CD4-positive, alpha-beta T cell treated with Interleukin-4 for 1 hour (primary cell): ENCODE measurements around the gene VWC2.

Experiments
- DNase-seq, 2 donors: peaks; one replicate each; pipeline ENCODE4 v3.0.0-alpha.2; 2020 to 2022

The VWC2 gene

DNA sequence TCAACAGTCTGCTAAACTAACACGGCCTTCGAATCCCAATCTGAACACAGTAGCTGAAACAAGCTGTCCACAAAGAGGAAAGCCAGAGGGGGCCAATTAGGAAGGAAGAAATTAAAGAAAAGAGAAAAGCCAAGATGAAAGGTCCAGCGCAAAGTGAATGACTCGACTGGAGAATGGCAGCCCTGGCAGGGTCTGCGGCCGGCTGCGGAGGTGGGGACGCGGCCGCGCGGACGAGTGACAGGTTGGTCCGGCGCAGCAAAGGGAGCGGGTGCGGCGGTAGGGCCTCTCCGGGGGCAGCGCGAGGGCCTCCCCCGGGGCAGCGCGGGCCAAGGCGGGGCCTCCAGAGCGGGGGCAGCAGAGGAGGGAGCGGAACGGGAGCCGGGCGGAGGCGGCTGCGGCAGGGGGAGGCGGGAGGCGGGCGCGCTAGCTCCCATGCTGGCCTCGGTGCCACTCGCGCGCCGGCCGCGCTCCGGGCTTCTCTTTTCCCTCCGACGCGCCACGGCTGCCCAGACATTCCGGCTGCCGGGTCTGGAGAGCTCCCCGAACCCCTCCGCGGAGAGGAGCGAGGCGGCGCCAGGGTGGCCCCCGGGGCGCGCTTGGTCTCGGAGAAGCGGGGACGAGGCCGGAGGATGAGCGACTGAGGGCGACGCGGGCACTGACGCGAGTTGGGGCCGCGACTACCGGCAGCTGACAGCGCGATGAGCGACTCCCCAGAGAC is at the start of gene VWC2:
Gene VWC2, plus strand, starts transcription at position 421 of the 718 bp plus-strand sequence. CDS start 1,798 bp downstream, outside the sequence.
- DNase-seq, result no peak

DNA sequence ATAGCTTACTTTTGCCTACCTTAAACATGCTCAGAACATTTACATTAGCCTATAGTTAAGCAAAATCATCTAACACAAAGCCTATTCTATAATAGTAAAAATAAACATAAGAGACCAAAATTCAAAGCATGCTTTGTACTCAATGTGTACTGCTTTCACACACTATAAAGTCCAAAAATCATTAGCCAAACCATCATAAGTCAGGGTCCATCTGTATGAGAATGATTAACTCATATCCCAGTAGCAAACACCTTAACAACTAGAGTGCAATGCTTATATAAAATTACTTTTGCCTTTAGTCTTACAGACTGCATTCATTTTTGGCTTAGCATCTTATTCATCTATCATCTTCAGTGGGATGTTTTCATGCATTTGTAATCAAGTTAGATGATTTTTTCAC is 49.4 kb upstream of the VWC2 start:
- no peak for DNase-seq

DNA sequence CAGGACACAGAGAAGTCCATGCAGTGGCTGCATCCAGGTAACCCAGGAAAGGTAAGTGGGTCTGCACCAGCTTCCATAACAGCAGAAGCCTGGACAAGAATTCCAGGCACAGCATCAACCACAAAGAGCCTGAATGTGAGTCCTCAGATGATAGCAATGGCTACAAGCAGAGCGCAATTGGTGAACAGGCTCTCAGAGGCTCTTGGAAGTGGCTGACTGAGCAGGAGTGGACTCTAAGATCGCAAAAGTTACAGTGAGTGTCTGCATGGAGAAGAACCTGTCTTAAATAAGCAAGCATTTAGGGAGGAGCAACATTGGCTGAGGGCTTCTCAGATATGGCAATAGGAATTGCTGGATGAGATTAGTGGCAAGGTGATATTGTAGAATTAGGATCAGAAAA is 41.6 kb upstream of the VWC2 start:
- no peak for DNase-seq

DNA sequence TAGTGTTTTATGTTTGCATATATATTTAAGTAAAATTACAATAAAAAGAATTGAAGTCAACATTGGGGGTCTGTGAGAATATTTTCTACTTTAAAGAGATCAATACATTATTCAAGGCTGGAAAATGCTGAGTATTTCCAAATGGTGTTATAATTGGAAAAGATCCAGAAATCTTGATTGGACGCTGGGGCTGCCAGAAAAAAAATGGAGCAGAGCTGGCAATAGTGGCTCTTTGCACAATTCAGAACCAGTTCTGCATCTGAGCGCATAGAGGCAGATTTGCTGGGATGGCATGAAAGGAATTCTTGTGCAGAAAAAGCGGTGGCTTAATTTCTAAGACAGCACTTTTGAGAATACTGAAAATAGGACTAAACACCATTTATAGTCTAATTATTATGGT is 10.8 kb upstream of the VWC2 start:
- DNase-seq, result no peak

DNA sequence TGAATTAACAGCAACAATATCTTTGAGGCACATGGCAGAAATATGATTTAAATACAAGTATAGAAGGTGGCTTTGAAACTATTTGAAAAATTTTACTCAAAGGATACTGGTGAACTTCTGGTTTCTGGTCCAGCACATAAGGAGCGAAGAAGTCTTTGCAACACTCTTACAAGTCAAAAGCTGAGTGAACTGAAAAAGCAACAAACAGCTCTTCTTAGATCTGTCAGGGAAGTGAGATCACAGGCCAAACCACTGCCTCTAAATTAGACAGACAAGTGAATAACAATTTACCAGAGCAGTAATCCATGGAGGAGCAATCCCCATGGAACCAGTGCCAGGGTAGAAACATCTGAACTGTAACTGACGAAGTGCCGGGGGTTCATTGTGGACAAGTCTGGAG is 9.6 kb upstream of the VWC2 start:
- no peak for DNase-seq

DNA sequence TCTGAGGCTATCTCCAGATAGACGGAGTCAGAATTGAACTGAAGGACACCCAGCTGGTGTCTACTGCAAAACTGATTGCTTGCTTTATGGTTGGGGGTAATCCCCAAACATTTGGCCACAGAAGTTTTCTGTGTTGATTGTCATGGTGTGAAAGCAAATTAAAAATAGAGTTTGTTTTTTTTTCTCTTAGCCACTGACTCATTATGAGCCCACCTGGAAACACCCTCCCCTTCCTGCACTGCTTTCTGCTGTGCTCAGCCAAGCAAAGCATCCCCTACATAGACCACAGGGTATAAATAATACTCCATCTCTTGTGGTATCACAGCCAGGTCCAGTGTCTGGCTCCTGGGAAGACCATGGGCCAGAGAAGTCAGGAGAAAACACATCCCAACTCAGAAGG is 6.5 kb upstream of the VWC2 start:
- DNase-seq, result no peak

DNA sequence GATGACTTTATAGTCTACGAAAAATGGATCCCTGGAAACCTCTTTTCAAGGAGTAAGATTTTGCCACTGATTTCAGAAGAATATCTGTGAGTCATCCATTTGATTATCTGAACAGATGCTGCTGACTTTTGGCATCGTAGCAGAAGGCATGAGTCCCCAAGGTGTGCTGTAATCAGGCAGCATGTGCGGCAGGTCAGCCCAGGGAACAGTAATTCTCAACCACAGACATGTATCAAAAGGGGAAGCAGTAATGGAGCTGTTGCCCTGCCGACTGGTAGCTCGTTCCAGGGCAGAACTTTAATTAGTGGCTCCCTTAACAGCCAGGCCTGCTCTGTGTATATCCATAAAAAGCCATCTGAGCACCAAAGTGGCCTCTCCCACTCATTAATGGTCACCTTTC is 5.7 kb upstream of the VWC2 start:
- DNase-seq, result no peak

DNA sequence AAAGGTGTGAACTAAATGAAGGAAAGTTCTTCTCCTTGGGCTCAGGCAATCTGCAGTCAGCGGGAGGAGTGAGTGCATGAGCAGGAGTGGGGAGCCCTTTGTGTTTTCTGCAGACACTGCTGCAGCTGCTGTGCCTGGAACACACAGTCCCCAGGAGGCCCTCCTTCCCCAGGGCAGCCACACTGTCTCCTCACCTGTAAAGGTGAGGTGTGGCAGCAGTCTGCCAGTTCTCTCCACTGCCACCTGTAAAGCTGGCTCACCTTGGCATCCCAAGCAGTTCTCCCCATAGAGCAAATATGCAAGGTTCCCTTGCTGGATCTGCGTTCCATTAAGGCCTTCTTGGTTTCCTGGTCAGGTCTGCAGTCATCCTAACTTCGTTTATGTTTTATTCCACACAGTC is 5.2 kb upstream of the VWC2 start:
- DNase-seq, result no peak

DNA sequence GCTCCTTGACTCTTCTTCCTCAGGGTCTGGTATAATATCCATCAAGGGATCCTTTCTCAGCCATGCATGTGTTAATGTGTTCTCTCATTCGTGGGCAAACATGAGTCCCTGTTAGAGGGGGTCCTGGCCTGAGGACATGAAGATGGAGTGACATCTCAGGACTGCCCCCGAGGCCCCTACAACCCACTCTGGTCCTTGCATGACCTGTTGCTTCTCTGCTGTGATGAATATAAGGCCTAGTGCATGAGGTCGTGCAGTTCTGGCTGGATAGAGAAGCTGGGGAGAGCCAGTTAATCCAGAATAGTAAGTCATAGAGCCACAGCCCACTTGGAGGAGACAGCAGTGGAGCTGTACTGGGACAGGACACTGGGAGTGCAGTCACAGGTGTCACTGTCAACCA is 4.6 kb upstream of the VWC2 start:
- no peak for DNase-seq

DNA sequence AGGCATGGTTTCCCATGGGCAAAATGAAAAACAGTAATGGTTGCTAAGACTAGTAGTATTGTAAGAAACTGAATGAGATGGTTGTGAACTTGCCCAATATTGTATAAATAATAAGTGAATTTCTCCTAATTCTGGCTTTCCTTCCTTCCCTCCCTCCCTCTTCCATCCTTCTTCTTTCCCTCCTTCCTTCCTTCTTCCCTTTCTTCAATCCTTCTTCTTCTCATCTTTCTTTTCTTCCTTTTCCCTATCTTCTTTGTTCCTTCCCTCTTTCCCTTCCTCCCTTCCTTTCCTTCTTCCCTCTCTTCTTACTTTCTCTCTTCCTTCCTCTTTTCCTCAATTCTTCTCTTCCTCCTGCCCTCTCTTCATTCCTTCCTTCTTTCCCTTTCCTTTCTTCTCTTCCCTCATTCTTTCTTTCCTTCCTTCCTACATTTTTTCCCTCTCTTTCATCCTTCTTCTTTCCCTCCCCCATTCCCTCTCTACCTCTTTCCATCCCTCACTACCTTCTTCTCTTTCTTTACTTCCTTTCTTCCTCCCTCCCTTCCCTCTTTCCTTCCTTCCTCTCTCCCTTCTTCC is 4.1 kb upstream of the VWC2 start:
- DNase-seq, result no peak

DNA sequence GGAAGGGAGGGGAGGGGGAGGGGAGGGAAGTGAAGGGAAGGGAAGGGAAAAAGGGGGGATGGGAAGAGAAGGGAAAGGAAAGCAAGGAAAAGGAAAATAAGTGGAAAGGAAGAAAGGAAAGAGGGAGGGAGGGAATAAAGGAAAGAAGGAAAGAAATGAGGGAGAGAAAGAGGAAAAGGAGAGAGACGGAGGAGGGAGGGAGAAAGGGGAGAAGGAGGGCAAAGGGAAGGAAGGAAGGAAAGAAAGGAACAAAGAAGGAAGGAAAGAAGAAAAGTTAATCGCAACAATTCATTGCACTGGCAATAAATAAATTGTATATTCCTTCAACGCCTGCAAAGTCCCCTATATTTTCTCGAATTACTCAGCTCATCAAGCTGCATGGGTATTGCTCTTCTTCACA is 2.6 kb upstream of the VWC2 start:
- no peak for DNase-seq

DNA sequence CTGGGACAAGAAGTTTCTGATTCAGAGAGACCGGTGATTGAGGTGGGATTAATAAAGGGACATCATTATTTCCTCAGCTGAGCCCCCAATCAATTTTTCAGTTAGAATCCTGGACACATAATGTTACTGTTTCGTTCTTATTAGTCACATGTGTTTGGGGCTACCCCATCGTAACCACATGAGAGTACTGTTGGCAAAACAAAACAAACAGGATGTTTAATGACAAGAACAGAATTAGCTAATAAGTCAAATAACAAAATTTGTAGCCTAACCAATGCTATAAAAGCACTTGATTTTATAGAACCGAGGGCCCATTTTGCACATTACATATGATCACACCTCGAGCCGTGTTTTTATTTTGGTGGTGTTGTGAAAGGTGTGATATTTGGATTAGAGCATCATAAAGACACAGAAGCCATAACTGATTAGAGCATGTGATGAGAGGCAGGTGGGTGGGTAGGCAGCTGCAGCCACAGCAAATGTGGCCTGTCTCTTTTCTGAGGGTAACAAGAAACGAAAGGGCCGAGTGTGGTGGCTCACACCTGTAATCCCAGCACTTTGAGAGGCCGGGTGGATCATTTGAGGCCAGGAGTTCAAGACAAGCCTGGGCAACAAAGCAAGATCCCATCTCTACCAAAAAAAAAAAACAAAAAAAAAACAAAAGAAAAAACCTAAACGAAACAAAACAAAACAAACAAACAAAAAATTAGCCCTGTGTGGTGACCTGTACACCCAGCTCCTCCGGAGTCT is 1.8 kb upstream of the VWC2 start:
- DNase-seq, result no peak

DNA sequence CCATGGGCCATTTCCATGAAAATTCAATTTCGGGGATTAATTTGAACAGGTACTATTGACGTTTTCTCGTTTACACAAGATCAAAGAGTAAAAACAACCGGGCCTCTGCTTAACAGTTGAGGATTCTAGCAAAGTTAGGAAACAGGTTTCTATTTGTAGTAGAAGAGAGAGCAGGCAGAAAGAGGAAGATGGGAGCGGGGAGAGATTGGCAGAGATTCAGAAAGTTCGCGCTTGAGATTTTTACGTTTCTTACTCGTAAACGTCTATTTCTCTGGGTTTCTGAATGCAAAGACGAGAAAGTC is 571 bp upstream of the VWC2 start:
- no peak for DNase-seq

DNA sequence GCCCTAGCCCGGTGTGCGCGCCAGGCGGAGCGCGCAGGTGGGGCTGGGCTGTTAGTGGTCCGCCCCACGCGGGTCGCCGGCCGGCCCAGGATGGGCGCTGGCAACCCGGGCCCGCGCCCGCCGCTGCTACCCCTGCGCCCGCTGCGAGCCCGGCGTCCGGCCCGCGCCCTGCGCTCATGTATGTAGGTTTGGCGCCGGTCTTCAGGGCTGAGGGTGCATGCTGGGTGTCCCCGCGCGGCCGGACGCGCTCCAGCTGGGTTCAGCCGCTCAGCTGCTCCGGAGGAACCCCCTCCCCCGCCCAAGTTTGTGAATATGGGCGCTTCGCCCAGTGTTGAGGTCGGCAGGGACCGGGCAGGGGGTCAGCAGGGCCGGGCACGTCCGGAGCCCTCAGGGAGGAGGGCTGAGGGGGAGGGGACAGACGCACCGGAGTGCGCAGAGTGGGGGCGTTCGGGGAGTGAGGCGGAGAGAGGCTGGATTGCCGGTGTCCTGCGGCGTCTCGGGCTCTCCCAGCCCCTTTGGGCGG is 559 bp downstream of the VWC2 start:
- no peak for DNase-seq

DNA sequence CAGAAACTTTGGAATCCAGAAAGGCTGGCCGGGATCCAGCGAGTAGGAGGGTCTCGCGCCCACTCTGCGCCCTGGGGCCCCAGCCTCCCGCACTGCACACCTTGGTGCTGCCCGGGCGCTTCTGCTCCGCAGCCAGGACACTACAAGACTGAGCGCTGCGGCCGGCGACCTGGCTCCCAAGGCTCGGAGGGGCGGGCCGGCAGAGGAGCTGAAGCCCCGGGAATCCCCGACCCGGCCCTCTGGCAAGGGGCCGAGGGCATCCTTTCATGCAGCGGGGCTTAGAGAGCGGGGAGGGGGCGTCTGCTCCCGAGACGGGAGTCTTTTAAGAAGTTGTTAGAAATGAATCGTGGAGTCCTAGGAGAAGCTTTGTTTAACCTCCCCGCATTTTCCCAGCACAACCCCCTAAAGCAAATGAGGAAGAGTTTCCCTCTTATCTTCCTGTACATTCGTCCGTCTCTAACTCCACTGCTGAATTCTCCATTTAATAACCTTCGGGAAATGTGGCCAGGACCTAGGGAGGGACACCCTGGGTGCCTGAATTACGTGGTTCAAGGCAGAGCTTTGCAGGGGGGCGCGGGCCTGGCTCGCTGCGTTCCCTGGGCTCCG is 1.1 kb downstream of the VWC2 start:
- DNase-seq, result no peak

DNA sequence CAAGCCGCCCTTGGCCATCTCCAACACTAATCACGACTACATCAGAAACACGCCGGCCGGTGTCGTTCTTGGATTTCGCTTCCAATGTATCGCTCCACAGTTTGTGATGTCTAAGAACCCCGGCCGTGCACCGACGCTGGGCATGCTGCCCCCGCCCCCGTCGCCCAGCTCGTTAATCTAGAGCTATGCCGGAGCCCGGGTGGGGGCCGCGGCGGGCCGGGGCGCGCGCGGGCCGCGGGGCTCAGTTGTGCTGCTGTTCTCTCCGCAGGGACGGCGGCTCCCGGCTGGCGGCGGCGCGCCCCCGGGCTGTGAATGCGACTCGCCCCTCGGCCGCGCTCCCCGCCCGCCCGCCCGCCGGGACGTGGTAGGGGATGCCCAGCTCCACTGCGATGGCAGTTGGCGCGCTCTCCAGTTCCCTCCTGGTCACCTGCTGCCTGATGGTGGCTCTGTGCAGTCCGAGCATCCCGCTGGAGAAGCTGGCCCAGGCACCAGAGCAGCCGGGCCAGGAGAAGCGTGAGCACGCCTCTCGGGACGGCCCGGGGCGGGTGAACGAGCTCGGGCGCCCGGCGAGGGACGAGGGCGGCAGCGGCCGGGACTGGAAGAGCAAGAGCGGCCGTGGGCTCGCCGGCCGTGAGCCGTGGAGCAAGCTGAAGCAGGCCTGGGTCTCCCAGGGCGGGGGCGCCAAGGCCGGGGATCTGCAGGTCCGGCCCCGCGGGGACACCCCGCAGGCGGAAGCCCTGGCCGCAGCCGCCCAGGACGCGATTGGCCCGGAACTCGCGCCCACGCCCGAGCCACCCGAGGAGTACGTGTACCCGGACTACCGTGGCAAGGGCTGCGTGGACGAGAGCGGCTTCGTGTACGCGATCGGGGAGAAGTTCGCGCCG is 1.9 kb downstream of the VWC2 start:
- no peak for DNase-seq

DNA sequence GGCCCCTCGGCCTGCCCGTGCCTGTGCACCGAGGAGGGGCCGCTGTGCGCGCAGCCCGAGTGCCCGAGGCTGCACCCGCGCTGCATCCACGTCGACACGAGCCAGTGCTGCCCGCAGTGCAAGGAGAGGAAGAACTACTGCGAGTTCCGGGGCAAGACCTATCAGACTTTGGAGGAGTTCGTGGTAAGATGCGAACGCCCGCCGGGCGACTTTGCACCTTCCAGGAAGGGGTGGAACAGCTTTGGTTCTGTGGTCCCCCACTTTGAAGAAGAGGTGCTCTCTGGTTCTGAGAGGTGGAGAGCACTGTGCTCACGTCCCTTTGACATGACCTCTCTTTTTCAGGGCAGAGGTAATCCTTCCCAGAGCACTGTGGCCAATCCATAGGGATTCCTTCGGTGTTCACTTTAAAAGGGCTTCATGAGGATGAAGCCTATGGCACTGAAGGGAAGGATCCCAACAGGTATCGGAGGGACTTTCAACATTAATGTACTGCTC is 2.6 kb downstream of the VWC2 start:
- DNase-seq, result no peak

DNA sequence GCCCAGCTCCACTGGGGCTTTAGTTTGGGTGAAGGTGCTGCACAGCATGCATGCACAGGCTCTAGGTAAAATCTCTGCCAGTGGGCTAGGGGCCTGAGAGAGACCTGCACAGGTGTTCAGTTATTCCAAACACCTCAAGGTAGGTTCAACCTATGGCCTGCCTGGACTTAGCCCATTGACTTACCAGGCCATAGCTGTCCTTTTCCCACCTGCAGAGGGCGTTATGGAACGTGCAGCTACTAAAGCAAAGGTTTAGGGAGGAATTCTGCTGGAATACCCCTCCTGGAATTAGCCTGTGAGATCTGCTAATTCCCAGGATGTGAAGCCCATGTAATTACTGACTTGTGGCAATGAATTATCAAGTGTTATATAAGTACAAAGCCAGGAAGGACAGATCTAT is 3.6 kb downstream of the VWC2 start:
- DNase-seq, result no peak

DNA sequence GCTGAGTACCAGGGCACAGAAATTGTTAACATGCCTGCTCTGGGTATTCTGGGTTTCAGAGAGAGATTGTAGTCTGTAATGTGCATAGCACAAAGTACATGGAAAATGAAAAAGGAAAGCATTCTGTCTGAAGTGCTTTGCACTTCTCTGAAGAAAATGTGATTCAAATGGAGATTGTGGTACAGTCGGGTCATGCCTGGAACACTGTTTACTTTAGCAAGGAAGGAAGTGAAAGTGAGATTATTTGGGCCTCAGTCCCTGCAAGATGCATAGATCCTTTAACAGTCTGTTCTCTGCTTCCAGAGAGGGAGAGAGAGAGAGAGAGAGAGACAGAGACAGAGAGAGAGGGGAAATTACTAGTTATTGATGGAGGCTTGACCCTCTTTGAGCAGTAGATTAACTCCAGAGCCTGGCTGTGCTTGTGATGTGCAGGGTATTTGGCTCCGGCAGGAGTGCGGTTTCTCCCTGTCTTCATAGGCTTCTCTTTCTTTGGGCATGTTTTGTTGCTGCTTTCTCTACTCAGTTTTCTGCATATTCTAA is 5.4 kb downstream of the VWC2 start:
- DNase-seq, result no peak

DNA sequence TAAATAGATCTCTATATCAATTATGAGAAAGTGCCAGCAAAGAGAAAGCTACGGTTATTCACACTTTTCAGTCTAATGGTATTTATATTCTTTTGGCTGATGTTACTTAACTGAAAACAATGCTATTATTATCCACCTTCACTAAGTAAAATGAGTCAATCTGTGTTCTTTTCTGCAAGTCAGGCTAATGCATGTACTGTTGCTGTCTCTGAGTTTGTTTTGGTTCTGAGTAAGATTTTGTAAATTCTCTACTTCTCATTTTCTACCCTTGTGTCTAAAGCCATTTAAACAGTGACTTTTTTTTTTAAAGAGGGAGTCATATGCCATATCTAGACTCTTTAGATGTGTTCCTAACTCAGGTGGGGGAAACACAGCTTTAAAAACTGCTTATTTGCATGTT is 7.5 kb downstream of the VWC2 start:
- no peak for DNase-seq

DNA sequence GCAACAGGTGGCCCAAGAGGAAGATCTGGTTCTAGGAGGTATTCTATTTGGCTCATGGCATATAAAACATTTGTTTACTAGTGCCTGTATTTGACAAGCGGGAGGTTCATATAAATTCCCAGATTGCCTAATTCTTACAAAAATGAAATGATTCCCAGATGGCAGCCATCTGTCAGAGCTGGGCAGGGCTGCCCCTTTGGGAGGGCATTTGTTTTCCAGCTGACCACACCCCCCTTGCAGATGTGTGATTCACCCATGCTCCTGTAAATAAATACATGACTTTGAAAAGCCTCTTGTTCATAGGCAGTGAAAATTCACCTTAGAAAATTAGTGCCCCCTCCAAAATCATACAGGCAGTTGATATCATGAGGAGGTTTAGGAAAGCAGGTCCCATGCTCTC is 8.6 kb downstream of the VWC2 start:
- no peak for DNase-seq

DNA sequence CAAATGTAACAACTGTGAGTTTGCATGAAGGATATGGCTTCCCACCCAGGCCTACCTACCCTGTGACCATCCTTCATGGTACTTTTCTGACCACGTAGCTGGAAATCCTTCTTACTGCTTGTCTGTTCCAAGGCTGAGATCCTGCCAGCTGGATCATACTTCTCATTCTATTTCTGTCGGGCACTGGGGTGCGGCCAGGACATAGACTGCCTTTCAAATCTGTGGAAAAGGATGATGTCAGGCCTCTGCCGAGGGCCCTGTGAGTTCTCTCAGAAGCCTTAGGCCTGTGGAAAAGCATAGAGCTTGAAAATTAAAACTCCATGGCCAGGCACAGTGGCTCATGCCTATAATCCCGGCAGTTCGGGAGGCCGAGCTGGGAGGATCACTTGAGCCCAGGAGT is 10.0 kb downstream of the VWC2 start:
- DNase-seq, result no peak
